ENCODE data around the gene RNF215.

GRCh38 chr22:30385942-30386341 lies 1.3 kb downstream of the RNF215 start:
- TF ChIP-seq CTCF (IDR thresholded peaks at IDR 0.05; ENCODE audit: low read length): no peak
- TF ChIP-seq EZH2 (IDR thresholded peaks at IDR 0.05; ENCODE audit: borderline replicate concordance, low read length): no peak

Data from OCI-LY1 (cell line).